Neural cell (in vitro differentiated cells): ENCODE data around the gene TBX18.

Experiments
- CTCF ChIP-seq: fragments of 450-650 bp; IDR thresholded peaks from 2 replicates; pipeline ENCODE4 v1.5.1; 2014; ENCODE audit warnings: antibody characterized with exemption, mild to moderate bottlenecking, moderate library complexity; ENCODE audit not compliant: poor library complexity, severe bottlenecking
- EP300 ChIP-seq: fragments of 450-650 bp; conservative IDR thresholded peaks from 2 replicates; pipeline ENCODE4 v1.6.1; 2014; ENCODE audit warnings: antibody characterized with exemption, mild to moderate bottlenecking, moderate library complexity; ENCODE audit not compliant: poor library complexity, severe bottlenecking
- EZH2 ChIP-seq: fragments of 200-600, 300-800 bp; shearing (Covaris generic), sonication (generic); IDR thresholded peaks from 2 replicates; pipeline ENCODE4 v1.6.1; 2014; ENCODE audit warnings: antibody characterized with exemption, low read length, borderline replicate concordance, mild to moderate bottlenecking; ENCODE audit not compliant: insufficient read depth, poor library complexity, severe bottlenecking
- MXI1 ChIP-seq: fragments of 450-650 bp; conservative IDR thresholded peaks from 2 replicates; pipeline ENCODE4 v1.6.1; 2014; ENCODE audit warnings: antibody characterized with exemption, mild to moderate bottlenecking; ENCODE audit not compliant: poor library complexity, severe bottlenecking
- POLR2AphosphoS5 ChIP-seq: IDR thresholded peaks from 2 replicates; pipeline ENCODE4 v1.6.1; 2012
- RAD21 ChIP-seq: fragments of 450-650 bp; conservative IDR thresholded peaks from 2 replicates; pipeline ENCODE4 v1.6.1; 2014; ENCODE audit warnings: antibody characterized with exemption, mild to moderate bottlenecking, moderate library complexity
- REST ChIP-seq: IDR thresholded peaks from 2 replicates; pipeline ENCODE4 v1.6.1; 2012; ENCODE audit warnings: borderline replicate concordance
- SMC3 ChIP-seq: fragments of 450-650 bp; conservative IDR thresholded peaks from 2 replicates; pipeline ENCODE4 v1.6.1; 2014; ENCODE audit warnings: antibody characterized with exemption, mild to moderate bottlenecking, moderate library complexity; ENCODE audit not compliant: poor library complexity
- TAF1 ChIP-seq: IDR thresholded peaks from 2 replicates; pipeline ENCODE4 v1.6.1; 2012; ENCODE audit warnings: low read depth

DNA sequence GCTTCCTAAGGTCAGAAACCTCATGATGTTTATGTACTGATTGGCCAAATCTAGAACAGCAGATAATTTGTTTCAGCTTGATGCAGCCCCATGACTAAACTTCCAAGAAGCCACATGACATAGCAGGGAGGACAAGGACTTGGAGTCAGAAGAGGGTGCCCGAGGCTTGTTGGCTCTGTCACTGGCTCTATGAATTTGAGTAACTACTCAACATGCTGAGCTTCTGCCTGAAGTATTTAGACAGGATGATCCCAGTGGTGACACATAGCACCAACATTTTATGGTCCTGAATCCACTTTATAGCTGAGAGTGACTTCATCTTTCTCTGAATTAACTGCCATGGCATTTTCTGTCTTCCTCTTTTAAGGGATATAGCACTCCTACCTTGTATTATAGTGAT is 13.5 kb upstream of the TBX18 start:
- TF ChIP-seq POLR2AphosphoS5, result no peak
- no peak for TF ChIP-seq CTCF
- no peak for TF ChIP-seq EZH2
- TF ChIP-seq REST, result no peak
- no peak for TF ChIP-seq MXI1
- TF ChIP-seq TAF1, result no peak
- TF ChIP-seq SMC3, result no peak
- no peak for TF ChIP-seq RAD21
- no peak for TF ChIP-seq EP300
